ENCODE results near the gene CCDC134.

The CCDC134 gene

GRCh38 chr22:41815716-41816115 lies 15.2 kb downstream of the CCDC134 start:
- DNase-seq (ENCODE audit: low read depth) = no peak
- no peak overlapping the region for H3K4me3 ChIP-seq (ENCODE audit: low read depth, low read length)
- no peak for TF ChIP-seq CTCF (IDR thresholded peaks at IDR 0.05; ENCODE audit: low read depth, low read length, missing control alignments)

- no peak for TF ChIP-seq CTCF (IDR thresholded peaks at IDR 0.05; ENCODE audit: low read depth, low read length, missing control alignments)
- DNase-seq (ENCODE audit: low read depth) = no peak
- H3K4me3 ChIP-seq (ENCODE audit: low read depth, low read length) = no peak overlapping the region
Measured at GRCh38 chr22:41816241-41816640, 15.8 kb downstream of the CCDC134 start.

GRCh38 chr22:41816871-41817270 lies 16.4 kb downstream of the CCDC134 start:
- no peak for DNase-seq (ENCODE audit: low read depth)
- H3K4me3 ChIP-seq (ENCODE audit: low read depth, low read length) = no peak overlapping the region
- TF ChIP-seq CTCF (IDR thresholded peaks at IDR 0.05; ENCODE audit: low read depth, low read length, missing control alignments) = no peak

GRCh38 chr22:41818011-41818410 lies 17.5 kb downstream of the CCDC134 start:
- DNase-seq (ENCODE audit: low read depth) = no peak
- H3K4me3 ChIP-seq (ENCODE audit: low read depth, low read length) = no peak overlapping the region
- TF ChIP-seq CTCF (IDR thresholded peaks at IDR 0.05; ENCODE audit: low read depth, low read length, missing control alignments) = no peak

GRCh38 chr22:41818596-41818995 lies 18.1 kb downstream of the CCDC134 start:
- H3K4me3 ChIP-seq (ENCODE audit: low read depth, low read length) = no peak overlapping the region
- TF ChIP-seq CTCF (IDR thresholded peaks at IDR 0.05; ENCODE audit: low read depth, low read length, missing control alignments) = no peak
- DNase-seq (ENCODE audit: low read depth) = no peak

- H3K4me3 ChIP-seq (ENCODE audit: low read depth, low read length) = no peak overlapping the region
- no peak for TF ChIP-seq CTCF (IDR thresholded peaks at IDR 0.05; ENCODE audit: low read depth, low read length, missing control alignments)
- DNase-seq (ENCODE audit: low read depth) = no peak
Measured at GRCh38 chr22:41819257-41819656, 18.8 kb downstream of the CCDC134 start.

GRCh38 chr22:41820447-41820846 lies 20.0 kb downstream of the CCDC134 start:
- TF ChIP-seq CTCF (IDR thresholded peaks at IDR 0.05; ENCODE audit: low read depth, low read length, missing control alignments) = no peak
- H3K4me3 ChIP-seq (ENCODE audit: low read depth, low read length) = no peak overlapping the region
- DNase-seq (ENCODE audit: low read depth) = no peak
